Measurements from ENCODE around the gene RFX8.
A peak's percentile ranks its signal among the peaks of the same experiment; 100 is the strongest.

Gene RFX8

GRCh38 chr2:101427240-101427639 is 47.7 kb downstream of the RFX8 start:
- H3K9me3 ChIP-seq (ENCODE audit: severe bottlenecking), result no peaks in the 10 kb centered on the region
- ATAC-seq (ENCODE audit: low read depth) (no peak), DNase-seq (ENCODE audit: low spot score) (no peak)
- H3K4me1 ChIP-seq (ENCODE audit: insufficient read depth, poor library complexity, severe bottlenecking), result no peaks in the 10 kb centered on the region
- H3K27me3 ChIP-seq (ENCODE audit: insufficient read depth, poor library complexity, severe bottlenecking), result no peaks in the 10 kb centered on the region
- no peak overlapping the region for H3K27ac ChIP-seq (ENCODE audit: poor library complexity, severe bottlenecking)
- H3K36me3 ChIP-seq (ENCODE audit: low read depth), result no peaks in the 10 kb centered on the region
- H3K4me3 ChIP-seq (ENCODE audit: severe bottlenecking), result no peak overlapping the region
- no peak for TF ChIP-seq CTCF (IDR thresholded peaks at IDR 0.05; ENCODE audit: poor library complexity, severe bottlenecking)

- no peak for TF ChIP-seq CTCF (IDR thresholded peaks at IDR 0.05; ENCODE audit: poor library complexity, severe bottlenecking)
- DNase-seq (ENCODE audit: low spot score), result no peak
- Histone ChIP-seq H3K36me3 (ENCODE audit: low read depth) (no peaks in the 10 kb centered on the region), H3K27me3 (ENCODE audit: insufficient read depth, poor library complexity, severe bottlenecking) (no peaks in the 10 kb centered on the region), H3K4me3 (ENCODE audit: severe bottlenecking) (no peak overlapping the region), H3K4me1 (ENCODE audit: insufficient read depth, poor library complexity, severe bottlenecking) (no peaks in the 10 kb centered on the region), H3K27ac (ENCODE audit: poor library complexity, severe bottlenecking) (no peak overlapping the region), H3K9me3 (ENCODE audit: severe bottlenecking) (no peaks in the 10 kb centered on the region)
- ATAC-seq (ENCODE audit: low read depth), result no peak
Measured at GRCh38 chr2:101426822-101427221, 48.1 kb downstream of the RFX8 start.

- DNase-seq (ENCODE audit: low spot score), result no peak
- no peak for TF ChIP-seq CTCF (IDR thresholded peaks at IDR 0.05; ENCODE audit: poor library complexity, severe bottlenecking)
- Histone ChIP-seq H3K36me3 (ENCODE audit: low read depth) (no peaks in the 10 kb centered on the region), H3K4me1 (ENCODE audit: insufficient read depth, poor library complexity, severe bottlenecking) (no peaks in the 10 kb centered on the region), H3K27me3 (ENCODE audit: insufficient read depth, poor library complexity, severe bottlenecking) (no peaks in the 10 kb centered on the region), H3K9me3 (ENCODE audit: severe bottlenecking) (no peaks in the 10 kb centered on the region), H3K27ac (ENCODE audit: poor library complexity, severe bottlenecking) (no peak overlapping the region), H3K4me3 (ENCODE audit: severe bottlenecking) (no peak overlapping the region)
- no peak for ATAC-seq (ENCODE audit: low read depth)
Measured at GRCh38 chr2:101420623-101421022, 54.3 kb downstream of the RFX8 start.

GRCh38 chr2:101419096-101419663 is 55.7 kb downstream of the RFX8 start:
- ATAC-seq (ENCODE audit: low read depth), result peak; percentile 66; the same call in 2 of the 3 replicates
- Histone ChIP-seq H3K9me3 (ENCODE audit: severe bottlenecking) (peaks cover 3% of the 10 kb centered on the region), H3K27me3 (ENCODE audit: insufficient read depth, poor library complexity, severe bottlenecking) (no peaks in the 10 kb centered on the region), H3K4me3 (ENCODE audit: severe bottlenecking) (no peak overlapping the region), H3K4me1 (ENCODE audit: insufficient read depth, poor library complexity, severe bottlenecking) (no peaks in the 10 kb centered on the region), H3K27ac (ENCODE audit: poor library complexity, severe bottlenecking) (no peak overlapping the region), H3K36me3 (ENCODE audit: low read depth) (no peaks in the 10 kb centered on the region)
- no peak for DNase-seq (ENCODE audit: low spot score)
- peak; percentile 91 for TF ChIP-seq CTCF (IDR thresholded peaks at IDR 0.05; ENCODE audit: poor library complexity, severe bottlenecking)

- Histone ChIP-seq H3K27me3 (ENCODE audit: insufficient read depth, poor library complexity, severe bottlenecking) (no peaks in the 10 kb centered on the region), H3K36me3 (ENCODE audit: low read depth) (no peaks in the 10 kb centered on the region), H3K27ac (ENCODE audit: poor library complexity, severe bottlenecking) (no peak overlapping the region), H3K4me1 (ENCODE audit: insufficient read depth, poor library complexity, severe bottlenecking) (no peaks in the 10 kb centered on the region), H3K4me3 (ENCODE audit: severe bottlenecking) (no peak overlapping the region), H3K9me3 (ENCODE audit: severe bottlenecking) (peaks cover 3% of the 10 kb centered on the region)
- DNase-seq (ENCODE audit: low spot score) (no peak), ATAC-seq (ENCODE audit: low read depth) (no peak)
- no peak for TF ChIP-seq CTCF (IDR thresholded peaks at IDR 0.05; ENCODE audit: poor library complexity, severe bottlenecking)
Measured at GRCh38 chr2:101418460-101419095, 56.3 kb downstream of the RFX8 start.
